Stimulated activated CD8-positive, alpha-beta memory T cell treated with anti-CD3 and anti-CD28 coated beads, Interleukin-12 subunit alpha, Interleukin-12 subunit beta, amount 100 ng/mL, for 4 hours (primary cell): ENCODE measurements around the gene HSPA1A.
"Not testable (repeated sequence)": the region's sequence is repeated elsewhere in the genome, so short reads cannot be mapped to it uniquely, and the experiment has no call there.

Experiments
- DNase-seq: peaks from one replicate; pipeline ENCODE4 v3.0.0-alpha.2; 2020; ENCODE audit warnings: low read depth

The HSPA1A gene

GRCh38 chr6:31781244-31782125 is 33.9 kb upstream of the HSPA1A start:
- DNase-seq, result no peak

DNA sequence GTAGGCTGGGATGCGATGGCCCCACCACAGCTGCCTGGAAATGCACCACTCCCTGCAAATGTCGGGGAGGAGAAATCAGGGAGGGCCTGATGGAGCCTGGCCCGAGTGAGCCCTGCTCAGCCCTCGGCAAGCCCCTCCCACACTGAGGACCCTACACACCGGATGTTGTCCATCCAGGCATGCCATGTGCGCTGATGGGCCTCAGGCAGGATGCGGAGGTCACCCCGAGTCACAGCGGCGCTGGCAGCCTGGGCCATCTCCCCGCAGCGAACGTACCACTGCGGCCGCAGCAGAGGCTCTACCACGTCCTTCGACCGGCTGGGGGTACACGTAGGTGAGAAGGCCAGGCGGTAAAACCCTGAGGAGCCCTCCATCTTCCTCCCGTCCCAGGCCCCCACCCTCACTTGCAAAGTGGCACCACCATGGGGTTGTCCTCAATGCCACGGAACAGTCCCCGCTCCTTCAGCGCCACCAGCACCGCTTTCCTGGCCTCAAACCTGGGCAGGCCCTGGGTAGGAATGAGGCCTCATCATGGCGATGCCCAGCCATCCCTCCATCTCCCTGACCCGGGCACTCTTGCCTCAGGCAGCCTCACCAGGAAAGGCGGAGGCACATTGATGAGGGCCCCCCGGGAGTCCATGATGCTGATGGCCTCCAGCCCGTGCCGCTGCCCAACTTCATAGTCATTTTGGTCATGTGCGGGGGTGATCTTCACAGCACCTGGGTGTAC is 33.1 kb upstream of the HSPA1A start:
- DNase-seq, result no peak

- DNase-seq, result no peak
These were observed 31.0 kb upstream of the HSPA1A start for GRCh38 chr6:31784098-31784925.

DNA sequence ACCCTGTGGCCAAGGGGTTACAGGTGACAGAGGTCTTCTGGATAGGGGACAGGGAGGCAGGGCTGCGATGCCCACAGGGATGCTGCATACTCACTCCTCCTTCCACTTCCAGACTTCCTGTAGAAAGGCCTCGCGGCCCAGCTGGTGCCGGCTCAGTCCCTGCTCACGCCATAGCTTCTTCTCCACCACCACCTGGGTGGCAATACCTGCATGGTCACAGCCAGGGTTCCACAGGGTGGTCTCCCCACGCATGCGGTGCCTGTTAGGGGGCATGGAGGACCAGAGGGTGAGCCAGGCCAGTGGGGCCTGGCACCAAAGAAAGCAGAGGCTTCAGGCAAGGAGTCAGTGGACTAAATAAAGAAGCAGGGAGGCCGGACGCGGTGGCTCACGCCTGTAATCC is 29.9 kb upstream of the HSPA1A start:
- no peak for DNase-seq

DNA sequence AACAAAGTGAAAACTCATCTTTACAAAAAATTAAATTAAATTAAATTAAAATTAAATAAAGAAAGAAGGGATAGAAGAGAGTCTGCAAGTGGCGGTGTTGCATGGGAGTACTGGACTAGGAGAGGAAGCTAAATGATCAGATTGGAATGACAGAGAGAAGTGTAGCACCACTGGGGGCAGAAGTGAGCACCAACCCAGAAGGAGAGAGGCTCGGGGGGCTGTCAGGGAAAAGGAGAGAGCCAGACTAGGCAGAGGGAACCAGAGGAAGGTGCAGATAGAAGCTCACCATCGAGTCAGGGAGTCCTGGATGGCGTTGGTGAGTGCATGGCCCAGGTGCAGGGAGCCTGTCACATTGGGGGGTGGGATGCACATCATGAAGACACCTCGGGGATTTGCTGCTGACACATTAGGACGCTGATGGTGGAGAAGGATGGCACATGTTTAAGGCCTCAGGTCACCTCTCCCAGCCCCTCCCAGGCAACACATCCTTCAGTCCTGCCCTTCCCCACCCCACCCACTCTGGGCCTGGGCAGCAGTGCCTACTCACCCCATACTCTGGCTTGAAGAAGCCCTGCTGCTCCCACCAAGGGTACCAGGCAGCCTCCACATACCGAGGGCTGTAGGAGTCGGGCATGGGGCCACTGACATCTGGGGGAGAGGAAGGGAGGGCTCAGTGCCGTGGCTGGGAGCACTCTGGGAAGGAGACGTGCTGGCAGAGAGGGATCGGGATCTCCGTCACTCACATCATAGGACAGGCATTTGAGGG is 23.8 kb upstream of the HSPA1A start:
- DNase-seq, result no peak

DNA sequence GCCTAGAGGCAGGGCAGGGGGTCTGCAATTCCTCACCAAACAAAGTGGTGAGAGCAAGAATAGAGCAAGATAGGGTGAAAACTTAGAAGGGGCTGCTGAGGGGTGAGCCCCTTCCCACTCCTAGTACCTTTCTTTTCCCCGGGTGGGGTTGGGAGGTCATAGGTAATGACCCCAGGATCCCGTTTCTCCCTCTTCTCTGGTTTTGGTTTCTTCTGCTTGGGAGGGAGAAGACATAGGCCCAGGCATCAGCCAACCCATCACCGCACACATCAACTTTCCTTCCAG is 23.3 kb upstream of the HSPA1A start:
- DNase-seq, result no peak

GRCh38 chr6:31792761-31793171 is 22.6 kb upstream of the HSPA1A start:
- DNase-seq, result no peak

- DNase-seq, result not testable (repeated sequence)
These were observed 21.5 kb upstream of the HSPA1A start for GRCh38 chr6:31793927-31794245.

- DNase-seq, result no peak
These were observed 21.0 kb upstream of the HSPA1A start for GRCh38 chr6:31794294-31794865.

DNA sequence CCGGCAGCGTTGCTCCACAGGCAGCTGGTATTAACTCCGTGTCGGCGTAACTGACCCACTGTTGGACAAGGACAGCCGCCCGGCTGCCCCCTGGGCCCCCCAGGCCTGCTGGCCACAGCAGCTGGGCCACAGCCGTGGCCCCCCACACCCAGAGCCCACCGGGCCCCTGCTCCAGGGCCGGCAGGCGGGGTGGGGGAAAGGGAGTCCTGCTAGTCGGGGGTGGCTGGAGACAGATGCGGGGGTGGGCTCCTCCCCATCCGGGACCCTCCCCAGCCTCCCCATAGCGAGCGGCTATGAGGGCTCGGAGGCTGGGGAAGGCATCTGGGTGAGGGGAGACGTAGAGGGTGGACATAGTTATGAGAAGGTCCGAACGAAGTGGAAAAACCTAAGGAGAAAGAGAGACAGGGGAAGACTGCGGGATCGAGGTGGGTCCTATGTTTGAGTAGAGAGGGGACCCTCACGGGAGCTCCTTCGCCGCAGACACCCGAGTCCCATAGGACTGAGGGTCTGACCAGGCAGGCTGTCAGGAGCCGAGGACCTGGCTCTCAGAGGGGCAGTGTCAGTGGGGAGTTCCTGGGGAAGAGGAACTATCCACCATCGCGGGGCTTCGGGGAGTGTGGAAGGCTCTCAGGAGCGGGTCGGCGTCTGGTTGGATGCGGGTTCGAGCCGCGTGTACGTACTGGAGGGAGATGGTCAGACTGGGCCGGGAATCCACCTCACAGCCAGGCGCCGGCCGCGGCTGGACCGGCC is 20.3 kb upstream of the HSPA1A start:
- DNase-seq, result no peak

GRCh38 chr6:31795616-31796298 is 19.6 kb upstream of the HSPA1A start, which contains the start of gene VARS1:
Gene VARS1 (minus strand): TSS chr6:31795752. CDS start chr6:31795217, 535 bp downstream.
- peak; percentile 75 for DNase-seq

- DNase-seq, result no peak
These were observed 18.4 kb upstream of the HSPA1A start for GRCh38 chr6:31796993-31797385.

GRCh38 chr6:31797588-31797987 is 17.8 kb upstream of the HSPA1A start:
- DNase-seq, result no peak

GRCh38 chr6:31799781-31800180 is 15.6 kb upstream of the HSPA1A start:
- DNase-seq, result no peak

DNA sequence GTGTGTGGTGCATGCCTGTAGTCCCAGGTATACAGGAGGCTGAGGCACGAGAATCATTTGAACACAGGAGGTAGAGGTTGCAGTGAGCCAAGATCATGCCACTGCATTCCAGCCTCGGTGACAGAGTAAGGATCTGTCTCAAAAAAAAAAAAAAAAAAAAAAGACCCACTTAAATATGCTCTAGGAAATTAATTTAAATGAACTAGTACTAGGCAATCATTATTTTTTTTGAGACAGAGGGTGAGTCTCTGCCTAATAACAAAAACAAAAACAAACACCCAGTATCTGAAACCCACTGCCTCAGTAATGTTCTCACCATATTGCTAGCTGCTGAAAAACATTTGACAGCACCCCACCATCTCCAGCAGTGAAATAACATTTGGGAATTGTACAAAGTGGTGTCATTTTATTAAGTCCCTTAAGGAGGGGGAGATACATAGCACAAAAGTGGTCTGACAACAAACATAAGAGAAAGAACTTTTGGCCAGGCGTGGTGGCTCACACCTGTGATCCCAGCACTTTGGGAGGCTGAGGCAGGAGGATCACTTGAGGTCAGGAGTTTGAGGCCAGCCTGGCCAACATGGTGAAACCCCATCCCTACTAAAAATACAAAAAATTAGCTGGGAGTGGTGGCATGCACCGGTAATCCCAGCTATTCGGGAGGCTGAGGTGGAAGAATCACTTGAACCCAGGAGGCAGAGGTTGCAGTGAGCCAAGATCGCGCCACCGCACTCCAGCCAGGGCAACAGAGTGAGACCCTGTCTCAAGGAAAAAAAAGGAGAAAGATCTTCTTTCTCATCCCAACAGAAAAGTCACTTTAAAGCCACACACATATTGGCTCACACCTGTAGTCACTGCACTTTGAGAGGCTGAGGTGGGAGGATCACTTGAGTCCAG is 14.1 kb upstream of the HSPA1A start:
- DNase-seq, result not testable (repeated sequence)

- DNase-seq, result no peak
These were observed 9.3 kb upstream of the HSPA1A start for GRCh38 chr6:31805939-31806469.

DNA sequence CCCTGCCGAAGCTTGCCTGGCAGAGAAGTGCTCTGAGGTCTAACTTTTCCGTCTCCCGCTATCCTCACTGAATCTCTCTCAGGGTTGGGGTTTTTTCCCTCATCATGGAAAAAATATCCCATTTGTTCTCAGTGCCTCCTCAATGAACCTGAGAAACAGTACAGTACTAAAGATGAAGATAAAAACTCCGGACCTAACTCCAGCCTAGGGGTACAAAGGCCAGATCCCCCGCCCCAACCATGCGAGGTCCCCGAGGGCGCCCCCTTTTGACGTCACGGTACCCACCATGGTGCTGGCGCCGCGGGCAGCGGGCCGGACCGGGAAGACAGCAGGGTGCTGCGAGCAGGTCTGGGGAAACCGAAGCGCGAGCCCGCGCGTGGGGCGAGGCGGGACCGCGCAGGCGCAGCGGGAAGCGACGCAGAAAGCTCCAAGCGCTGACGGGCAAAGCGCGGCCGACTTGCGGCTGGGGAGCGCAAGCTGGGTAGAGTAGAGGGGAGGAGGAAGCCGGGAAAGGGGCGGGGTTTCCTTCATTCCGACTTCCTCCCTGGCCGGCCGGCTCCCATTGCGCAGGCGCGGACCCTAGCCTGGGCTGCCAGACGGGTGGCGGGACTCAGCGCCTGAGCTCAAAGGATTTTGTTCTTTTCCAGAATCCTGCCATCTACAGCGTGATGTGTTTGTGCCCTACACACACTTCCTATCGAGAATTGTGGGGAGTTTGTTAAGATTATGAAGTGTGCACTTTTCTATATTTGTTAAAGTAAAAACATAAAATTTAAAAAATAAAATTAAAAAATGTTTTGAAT is 8.7 kb upstream of the HSPA1A start, which contains the start of gene LSM2:
Gene LSM2, minus strand, starts transcription at position 497 of the 803 bp plus-strand sequence. Its CDS starts 209 bp downstream, at position 288.
- DNase-seq, result peak; percentile 95

DNA sequence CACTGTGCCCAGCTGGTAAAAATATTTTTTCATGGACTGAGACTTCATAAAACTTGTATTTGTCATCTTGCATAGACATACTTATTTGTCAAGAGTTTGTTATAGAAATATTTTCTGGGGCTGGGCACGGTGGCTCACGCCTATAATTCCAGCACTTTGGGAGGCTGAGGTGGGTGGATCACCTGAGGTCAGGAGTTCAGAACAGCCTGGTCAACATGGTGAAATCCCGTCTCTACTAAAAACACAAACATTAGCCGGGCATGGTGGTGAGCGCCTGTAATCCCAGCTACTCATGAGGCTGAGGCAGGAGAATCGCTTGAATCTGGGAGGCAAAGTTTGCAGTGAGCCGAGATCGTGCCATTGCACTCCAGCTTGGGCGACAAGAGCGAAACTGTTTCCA is 6.7 kb upstream of the HSPA1A start:
- DNase-seq, result not testable (repeated sequence)
